Neural cell (in vitro differentiated cells): ENCODE measurements around the gene HHLA2. TPM values are rescaled to one million over a fixed set of nuclear protein-coding genes. Genes with fewer than 3 reads are reported as not detected.

Source experiments
- H2AFZ ChIP-seq: fragments of 200-600, 300-800 bp; sonication (generic), shearing (Covaris generic); 2 replicates; pipeline ENCODE4 v1.6.0; 2014; ENCODE audit warnings: low read depth, mild to moderate bottlenecking, antibody characterized with exemption, low read length, moderate library complexity
- H3F3A ChIP-seq: fragments of 200-600 bp; shearing (Covaris generic); 2 replicates; pipeline ENCODE4 v1.6.1; 2016; ENCODE audit warnings: mild to moderate bottlenecking, moderate library complexity, mixed read lengths, antibody characterized with exemption, low read length; ENCODE audit not compliant: insufficient read depth, poor library complexity, severe bottlenecking
- H3K27ac ChIP-seq: fragments of 200-600, 300-800 bp; sonication (generic), shearing (Covaris generic); 2 replicates; pipeline ENCODE4 v1.5.1; 2014; ENCODE audit warnings: mild to moderate bottlenecking, low read length, moderate library complexity
- H3K27me3 ChIP-seq: fragments of 300-800, 200-600 bp; sonication (generic), shearing (Covaris generic); 2 replicates; pipeline ENCODE4 v1.6.0; 2014; ENCODE audit warnings: mild to moderate bottlenecking, low read depth, low read length, moderate library complexity; ENCODE audit not compliant: insufficient read depth
- H3K36me3 ChIP-seq: fragments of 300-800, 200-600 bp; sonication (generic), shearing (Covaris generic); 2 replicates; pipeline ENCODE4 v1.5.1; 2014; ENCODE audit warnings: mild to moderate bottlenecking, antibody characterized with exemption, low read length, moderate library complexity; ENCODE audit not compliant: insufficient read depth
- H3K4me2 ChIP-seq: fragments of 300-800, 200-600 bp; sonication (generic), shearing (Covaris generic); 2 replicates; pipeline ENCODE4 v1.6.0; 2014; ENCODE audit warnings: mild to moderate bottlenecking, low read length
- H3K4me3 ChIP-seq: fragments of 300-800, 200-600 bp; sonication (generic), shearing (Covaris generic); 2 replicates; pipeline ENCODE4 v1.5.1; 2014; ENCODE audit warnings: mild to moderate bottlenecking, low read length, moderate library complexity
- H3K79me2 ChIP-seq: fragments of 200-600 bp; shearing (Covaris generic); replicated peaks from 2 replicates; pipeline ENCODE4 v1.6.0; 2014; ENCODE audit warnings: mild to moderate bottlenecking, low read length, moderate library complexity; ENCODE audit not compliant: insufficient read depth
- H3K9ac ChIP-seq: fragments of 300-800, 200-600 bp; sonication (generic), shearing (Covaris generic); 2 replicates; pipeline ENCODE4 v1.6.1; 2016; ENCODE audit warnings: mild to moderate bottlenecking, low read length, mixed read lengths
- H3K9me2 ChIP-seq: fragments of 200-600 bp; shearing (Covaris generic); 2 replicates; pipeline ENCODE4 v1.6.1; 2016; ENCODE audit warnings: mild to moderate bottlenecking, low read length, mixed read lengths; ENCODE audit not compliant: insufficient read depth
- H3K9me3 ChIP-seq: fragments of 200-600, 300-800 bp; sonication (generic), shearing (Covaris generic); 2 replicates; pipeline ENCODE4 v1.6.1; 2016; ENCODE audit warnings: mild to moderate bottlenecking, mixed run types, low read length, moderate library complexity, mixed read lengths
- H4K20me1 ChIP-seq: fragments of 200-600 bp; shearing (Covaris generic); 2 replicates; pipeline ENCODE4 v1.6.1; 2016; ENCODE audit warnings: mild to moderate bottlenecking, mixed run types; ENCODE audit not compliant: insufficient read depth
- EP300 ChIP-seq: fragments of 450-650 bp; conservative IDR thresholded peaks from 2 replicates; pipeline ENCODE4 v1.6.1; 2014; ENCODE audit warnings: antibody characterized with exemption, mild to moderate bottlenecking, moderate library complexity; ENCODE audit not compliant: poor library complexity, severe bottlenecking
- MXI1 ChIP-seq: fragments of 450-650 bp; conservative IDR thresholded peaks from 2 replicates; pipeline ENCODE4 v1.6.1; 2014; ENCODE audit warnings: antibody characterized with exemption, mild to moderate bottlenecking; ENCODE audit not compliant: poor library complexity, severe bottlenecking
- POLR2AphosphoS5 ChIP-seq: IDR thresholded peaks from 2 replicates; pipeline ENCODE4 v1.6.1; 2012
- RAD21 ChIP-seq: fragments of 450-650 bp; conservative IDR thresholded peaks from 2 replicates; pipeline ENCODE4 v1.6.1; 2014; ENCODE audit warnings: antibody characterized with exemption, mild to moderate bottlenecking, moderate library complexity
- SMC3 ChIP-seq: fragments of 450-650 bp; conservative IDR thresholded peaks from 2 replicates; pipeline ENCODE4 v1.6.1; 2014; ENCODE audit warnings: antibody characterized with exemption, mild to moderate bottlenecking, moderate library complexity; ENCODE audit not compliant: poor library complexity
- TAF1 ChIP-seq: IDR thresholded peaks from 2 replicates; pipeline ENCODE4 v1.6.1; 2012; ENCODE audit warnings: low read depth
- polyA plus RNA-seq: library from polyadenylated mRNA; depleted of rRNA; stranded (reverse); fragments of >200 nt; gene quantifications from 2 replicates; pipeline ENCODE4 v1.2.3, GENCODE V29; 2014
- TF ChIP-seq, protein P1 (sequence below): fragments of 450-650 bp; IDR thresholded peaks from 2 replicates; pipeline ENCODE4 v1.5.1; 2014; ENCODE audit warnings: antibody characterized with exemption, mild to moderate bottlenecking, moderate library complexity; ENCODE audit not compliant: poor library complexity, severe bottlenecking
- TF ChIP-seq, protein P2 (sequence below): IDR thresholded peaks from 2 replicates; pipeline ENCODE4 v1.6.1; 2012; ENCODE audit warnings: borderline replicate concordance

The HHLA2 gene
- polyA plus RNA-seq, 1 donor from 2014 or later = not detected

DNA sequence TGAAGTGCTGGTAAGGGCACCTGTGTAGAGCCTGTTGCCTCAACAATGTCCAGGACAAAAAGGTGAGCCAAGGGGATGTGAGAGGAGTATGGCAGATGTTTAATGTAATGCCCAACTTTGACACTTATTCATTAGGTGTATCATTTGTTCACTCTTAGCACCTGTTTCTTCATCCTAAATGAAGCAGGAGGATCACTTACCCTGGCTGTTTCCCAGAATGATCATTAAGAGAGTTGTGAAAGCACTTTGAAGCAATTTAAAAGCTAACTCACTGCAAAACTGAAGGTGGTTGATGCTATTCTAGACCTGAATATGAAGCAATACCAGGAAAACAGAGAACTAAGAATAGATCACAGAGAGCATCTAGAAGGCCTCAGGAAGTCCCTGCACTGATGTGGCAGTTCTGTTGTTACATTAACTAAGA, 3.4 kb upstream of the HHLA2 start:
- H3K9me2 ChIP-seq = no peaks in the 10 kb centered on the region
- no peaks in the 10 kb centered on the region for H3K9me3 ChIP-seq
- no peak overlapping the region for H2AFZ ChIP-seq
- H3K4me2 ChIP-seq = no peak overlapping the region
- H3K36me3 ChIP-seq = no peaks in the 10 kb centered on the region
- no peaks in the 10 kb centered on the region for H3K27me3 ChIP-seq
- no peak overlapping the region for H3K4me3 ChIP-seq
- H3F3A ChIP-seq = no peaks in the 10 kb centered on the region
- no peak overlapping the region for H3K9ac ChIP-seq
- no peaks in the 10 kb centered on the region for H3K79me2 ChIP-seq
- H3K27ac ChIP-seq = no peak overlapping the region
- TF ChIP-seq SMC3 (no peak), TAF1 (no peak)
- H4K20me1 ChIP-seq = no peaks in the 10 kb centered on the region

DNA sequence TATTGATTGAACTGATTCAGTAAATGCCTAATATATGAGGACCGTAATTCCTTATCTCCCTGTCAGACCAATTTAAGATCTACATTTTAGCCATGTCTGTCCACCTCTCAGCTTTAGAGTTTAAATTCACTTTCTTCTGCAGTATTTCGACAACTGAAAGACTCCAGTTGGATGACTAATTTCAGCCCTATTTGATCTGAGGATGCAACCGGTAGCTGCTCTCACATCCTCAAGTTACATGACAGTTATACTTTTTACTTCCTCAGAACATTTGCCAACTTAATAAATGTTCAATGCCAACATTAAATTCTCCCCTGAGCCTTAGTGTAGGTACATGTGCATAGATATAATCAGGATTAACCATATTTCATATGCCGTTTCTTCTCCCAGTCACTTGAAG, 2.5 kb upstream of the HHLA2 start:
- Histone ChIP-seq H2AFZ (no peak overlapping the region), H3K4me3 (no peak overlapping the region), H4K20me1 (no peaks in the 10 kb centered on the region), H3K79me2 (no peaks in the 10 kb centered on the region), H3K9ac (no peak overlapping the region), H3K27ac (no peak overlapping the region), H3K36me3 (no peaks in the 10 kb centered on the region), H3K4me2 (no peak overlapping the region), H3K9me2 (no peaks in the 10 kb centered on the region), H3K9me3 (no peaks in the 10 kb centered on the region), H3F3A (no peaks in the 10 kb centered on the region), H3K27me3 (no peaks in the 10 kb centered on the region)
- no peak for TF ChIP-seq MXI1
- TF ChIP-seq RAD21 = no peak

DNA sequence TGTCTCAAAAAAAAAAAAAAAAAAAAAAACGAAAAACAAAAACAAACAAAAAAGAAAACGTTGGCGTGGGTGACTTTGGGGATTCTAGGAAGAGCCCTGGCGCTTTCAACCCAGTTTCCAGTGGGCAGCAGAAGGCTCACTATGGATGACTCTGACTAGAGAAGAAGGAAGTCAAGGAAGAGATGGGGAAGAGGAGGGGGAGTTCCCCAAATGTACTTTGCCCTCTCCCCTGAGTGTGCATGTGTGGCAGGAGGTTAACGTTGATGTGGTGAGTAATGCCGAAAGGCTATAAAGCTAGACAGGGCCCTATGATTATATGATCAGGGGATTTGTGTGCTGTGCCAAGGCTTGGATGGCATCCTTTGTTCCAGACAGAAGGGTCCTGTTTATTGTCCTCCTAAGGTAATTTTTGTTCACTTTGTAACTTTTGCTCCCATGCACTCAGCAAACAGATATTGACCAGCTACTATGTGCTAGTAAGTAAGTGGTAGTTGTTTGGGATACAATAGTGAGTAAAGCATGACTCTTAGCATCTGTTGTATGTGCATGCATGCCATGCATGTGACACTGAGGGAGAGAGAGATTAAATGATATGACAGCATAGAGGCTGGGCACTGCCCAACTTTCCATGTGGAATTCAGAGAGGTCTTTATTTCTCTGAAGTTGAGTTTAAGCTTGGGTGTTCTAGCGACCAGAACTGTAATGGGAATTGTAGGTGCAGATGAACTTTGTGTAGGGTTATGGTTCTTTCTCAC, 750 bp upstream of the HHLA2 start:
- no peaks in the 10 kb centered on the region for H3K79me2 ChIP-seq
- H3F3A ChIP-seq = no peaks in the 10 kb centered on the region
- H3K36me3 ChIP-seq = no peaks in the 10 kb centered on the region
- no peak overlapping the region for H3K4me2 ChIP-seq
- no peak overlapping the region for H3K27ac ChIP-seq
- no peak overlapping the region for H3K9ac ChIP-seq
- no peaks in the 10 kb centered on the region for H4K20me1 ChIP-seq
- no peaks in the 10 kb centered on the region for H3K9me3 ChIP-seq
- H3K4me3 ChIP-seq = no peak overlapping the region
- no peaks in the 10 kb centered on the region for H3K9me2 ChIP-seq
- H3K27me3 ChIP-seq = no peaks in the 10 kb centered on the region
- H2AFZ ChIP-seq = no peak overlapping the region
- TF ChIP-seq EP300 = no peak
- TF ChIP-seq POLR2AphosphoS5 = no peak
- TF ChIP-seq, protein P1, sequence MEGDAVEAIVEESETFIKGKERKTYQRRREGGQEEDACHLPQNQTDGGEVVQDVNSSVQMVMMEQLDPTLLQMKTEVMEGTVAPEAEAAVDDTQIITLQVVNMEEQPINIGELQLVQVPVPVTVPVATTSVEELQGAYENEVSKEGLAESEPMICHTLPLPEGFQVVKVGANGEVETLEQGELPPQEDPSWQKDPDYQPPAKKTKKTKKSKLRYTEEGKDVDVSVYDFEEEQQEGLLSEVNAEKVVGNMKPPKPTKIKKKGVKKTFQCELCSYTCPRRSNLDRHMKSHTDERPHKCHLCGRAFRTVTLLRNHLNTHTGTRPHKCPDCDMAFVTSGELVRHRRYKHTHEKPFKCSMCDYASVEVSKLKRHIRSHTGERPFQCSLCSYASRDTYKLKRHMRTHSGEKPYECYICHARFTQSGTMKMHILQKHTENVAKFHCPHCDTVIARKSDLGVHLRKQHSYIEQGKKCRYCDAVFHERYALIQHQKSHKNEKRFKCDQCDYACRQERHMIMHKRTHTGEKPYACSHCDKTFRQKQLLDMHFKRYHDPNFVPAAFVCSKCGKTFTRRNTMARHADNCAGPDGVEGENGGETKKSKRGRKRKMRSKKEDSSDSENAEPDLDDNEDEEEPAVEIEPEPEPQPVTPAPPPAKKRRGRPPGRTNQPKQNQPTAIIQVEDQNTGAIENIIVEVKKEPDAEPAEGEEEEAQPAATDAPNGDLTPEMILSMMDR = no peak
- TF ChIP-seq, protein P2, sequence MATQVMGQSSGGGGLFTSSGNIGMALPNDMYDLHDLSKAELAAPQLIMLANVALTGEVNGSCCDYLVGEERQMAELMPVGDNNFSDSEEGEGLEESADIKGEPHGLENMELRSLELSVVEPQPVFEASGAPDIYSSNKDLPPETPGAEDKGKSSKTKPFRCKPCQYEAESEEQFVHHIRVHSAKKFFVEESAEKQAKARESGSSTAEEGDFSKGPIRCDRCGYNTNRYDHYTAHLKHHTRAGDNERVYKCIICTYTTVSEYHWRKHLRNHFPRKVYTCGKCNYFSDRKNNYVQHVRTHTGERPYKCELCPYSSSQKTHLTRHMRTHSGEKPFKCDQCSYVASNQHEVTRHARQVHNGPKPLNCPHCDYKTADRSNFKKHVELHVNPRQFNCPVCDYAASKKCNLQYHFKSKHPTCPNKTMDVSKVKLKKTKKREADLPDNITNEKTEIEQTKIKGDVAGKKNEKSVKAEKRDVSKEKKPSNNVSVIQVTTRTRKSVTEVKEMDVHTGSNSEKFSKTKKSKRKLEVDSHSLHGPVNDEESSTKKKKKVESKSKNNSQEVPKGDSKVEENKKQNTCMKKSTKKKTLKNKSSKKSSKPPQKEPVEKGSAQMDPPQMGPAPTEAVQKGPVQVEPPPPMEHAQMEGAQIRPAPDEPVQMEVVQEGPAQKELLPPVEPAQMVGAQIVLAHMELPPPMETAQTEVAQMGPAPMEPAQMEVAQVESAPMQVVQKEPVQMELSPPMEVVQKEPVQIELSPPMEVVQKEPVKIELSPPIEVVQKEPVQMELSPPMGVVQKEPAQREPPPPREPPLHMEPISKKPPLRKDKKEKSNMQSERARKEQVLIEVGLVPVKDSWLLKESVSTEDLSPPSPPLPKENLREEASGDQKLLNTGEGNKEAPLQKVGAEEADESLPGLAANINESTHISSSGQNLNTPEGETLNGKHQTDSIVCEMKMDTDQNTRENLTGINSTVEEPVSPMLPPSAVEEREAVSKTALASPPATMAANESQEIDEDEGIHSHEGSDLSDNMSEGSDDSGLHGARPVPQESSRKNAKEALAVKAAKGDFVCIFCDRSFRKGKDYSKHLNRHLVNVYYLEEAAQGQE = no peak
- TF ChIP-seq SMC3 = no peak
